Caco-2 (cell line): Measurements from ENCODE around the gene CLSTN1. TPM values are rescaled to one million over a fixed set of nuclear protein-coding genes. Genes with fewer than 3 reads are reported as not detected.

Experiments
- BruUV-seq: library from RNA; stranded (reverse); fragments of 400-500 nt; replicated peaks from 2 replicates; lab custom pipeline; 2021; lab: Mats Ljungman, UMichigan
- CTCF ChIA-PET: fragments of 300-600 bp; sonication (Branson Sonifier 250); formaldehyde crosslinking; loops from one replicate; lab custom pipeline; 2022; ENCODE audit warnings: antibody characterized with exemption; lab: Charles Lee
- POLR2A ChIA-PET: fragments of 300-600 bp; sonication (Branson Sonifier 250); formaldehyde crosslinking; loops from one replicate; lab custom pipeline; 2022; ENCODE audit warnings: antibody characterized with exemption; lab: Charles Lee
- DNase-seq, 2 experiments: peaks; one replicate each; pipeline versions ENCODE4 v3.0.0 to v3.0.0-alpha.2; 2020 to 2022
- H3K27me3 ChIP-seq: replicated peaks from 2 replicates; pipeline ENCODE4 v1.6.0; 2011; ENCODE audit warnings: low read length; ENCODE audit not compliant: control insufficient read depth, insufficient read depth
- H3K36me3 ChIP-seq: 2 replicates; pipeline ENCODE4 v1.5.1; 2011; ENCODE audit warnings: low read length; ENCODE audit not compliant: control insufficient read depth, insufficient read depth
- H3K4me1 ChIP-seq: fragments of 250-450 bp; sonication (Bioruptor Pico); 2 replicates; pipeline ENCODE4 v1.5.1; 2020; ENCODE audit warnings: mild to moderate bottlenecking
- H3K4me3 ChIP-seq: 2 replicates; pipeline ENCODE4 v1.5.1; 2011; ENCODE audit warnings: low read depth, mild to moderate bottlenecking, control low read depth, low read length
- H3K9me3 ChIP-seq: fragments of 250-450 bp; sonication (Bioruptor Pico); 2 replicates; pipeline ENCODE4 v1.5.1; 2020; ENCODE audit warnings: mild to moderate bottlenecking, moderate library complexity
- H3K27ac Mint-ChIP-seq: one replicate; pipeline ENCODE4 v1.8.0; 2022; ENCODE audit warnings: mixed read lengths; ENCODE audit not compliant: unreplicated experiment
- H3K27me3 Mint-ChIP-seq: one replicate; pipeline ENCODE4 v1.8.0; 2022; ENCODE audit warnings: mixed read lengths; ENCODE audit not compliant: insufficient read depth, unreplicated experiment
- H3K36me3 Mint-ChIP-seq: one replicate; pipeline ENCODE4 v1.8.0; 2022; ENCODE audit warnings: mild to moderate bottlenecking, mixed read lengths; ENCODE audit not compliant: insufficient read depth, unreplicated experiment
- H3K4me1 Mint-ChIP-seq: one replicate; pipeline ENCODE4 v1.8.0; 2022; ENCODE audit warnings: low read depth, mixed read lengths; ENCODE audit not compliant: unreplicated experiment
- H3K4me3 Mint-ChIP-seq: one replicate; pipeline ENCODE4 v1.8.0; 2022; ENCODE audit warnings: mild to moderate bottlenecking, moderate library complexity, mixed read lengths; ENCODE audit not compliant: unreplicated experiment
- H3K9me3 Mint-ChIP-seq: one replicate; pipeline ENCODE4 v1.8.0; 2022; ENCODE audit warnings: mixed read lengths; ENCODE audit not compliant: unreplicated experiment
- intact Hi-C: fragments of 100-400 bp; cut with micrococcal nuclease; formaldehyde crosslinking; loops from one replicate; pipeline ENCODE4 v1.10.0; 2022; ENCODE audit not compliant: unreplicated experiment
- total RNA-seq: library from RNA; stranded (reverse); gene quantifications from 2 replicates; pipeline ENCODE4 v1.2.3, GENCODE V29; 2022
- TF ChIP-seq, protein P1 (sequence below), 2 experiments: fragments of 200-600 bp in 1 of 2; IDR thresholded peaks; 1 replicate in 1 of 2; 2 replicates in 1 of 2; pipeline versions ENCODE4 v1.5.1 to v1.8.0; 2011 to 2022; ENCODE audit warnings: antibody characterized with exemption in 1 of 2, control low read depth in 1 of 2, inconsistent platforms in 1 of 2, low read depth in 1 of 2, low read length in 1 of 2, mild to moderate bottlenecking in 1 of 2, moderate library complexity in 1 of 2; ENCODE audit not compliant: insufficient read depth in 1 of 2, severe bottlenecking in 1 of 2, unreplicated experiment in 1 of 2

CLSTN1 gene
- total RNA-seq, 1 experiment from 2014 or later, result 102 TPM

DNA sequence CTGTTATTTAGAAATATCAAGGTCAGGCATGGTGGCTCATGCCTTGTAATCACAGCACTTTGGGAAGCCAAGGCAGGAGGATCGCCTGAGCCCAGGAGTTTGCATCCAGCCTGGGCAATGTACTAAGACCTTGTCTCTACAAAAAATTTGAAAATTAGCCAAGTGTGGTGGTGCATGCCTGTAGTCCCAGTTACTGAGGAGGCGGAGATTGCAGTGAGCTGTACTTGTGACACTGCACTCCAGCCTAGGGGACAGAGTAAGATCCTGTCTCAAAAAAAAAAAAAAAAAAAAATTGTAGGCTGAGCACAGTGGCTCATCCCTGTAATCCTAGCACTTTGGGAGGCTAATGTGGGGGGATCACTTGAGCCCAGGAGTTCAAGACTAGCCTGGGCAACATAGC, 127.0 kb downstream of the CLSTN1 start:
- H3K4me3 Mint-ChIP-seq, result no peak overlapping the region
- TF ChIP-seq, protein P1, sequence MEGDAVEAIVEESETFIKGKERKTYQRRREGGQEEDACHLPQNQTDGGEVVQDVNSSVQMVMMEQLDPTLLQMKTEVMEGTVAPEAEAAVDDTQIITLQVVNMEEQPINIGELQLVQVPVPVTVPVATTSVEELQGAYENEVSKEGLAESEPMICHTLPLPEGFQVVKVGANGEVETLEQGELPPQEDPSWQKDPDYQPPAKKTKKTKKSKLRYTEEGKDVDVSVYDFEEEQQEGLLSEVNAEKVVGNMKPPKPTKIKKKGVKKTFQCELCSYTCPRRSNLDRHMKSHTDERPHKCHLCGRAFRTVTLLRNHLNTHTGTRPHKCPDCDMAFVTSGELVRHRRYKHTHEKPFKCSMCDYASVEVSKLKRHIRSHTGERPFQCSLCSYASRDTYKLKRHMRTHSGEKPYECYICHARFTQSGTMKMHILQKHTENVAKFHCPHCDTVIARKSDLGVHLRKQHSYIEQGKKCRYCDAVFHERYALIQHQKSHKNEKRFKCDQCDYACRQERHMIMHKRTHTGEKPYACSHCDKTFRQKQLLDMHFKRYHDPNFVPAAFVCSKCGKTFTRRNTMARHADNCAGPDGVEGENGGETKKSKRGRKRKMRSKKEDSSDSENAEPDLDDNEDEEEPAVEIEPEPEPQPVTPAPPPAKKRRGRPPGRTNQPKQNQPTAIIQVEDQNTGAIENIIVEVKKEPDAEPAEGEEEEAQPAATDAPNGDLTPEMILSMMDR (IDR thresholded peaks at IDR 0.05; ENCODE audit: insufficient read depth in 1 of 2, low read depth in 1 of 2, low read length in 1 of 2, severe bottlenecking in 1 of 2, unreplicated experiment in 1 of 2), result no peak
- BruUV-seq, result no TSS peak

DNA sequence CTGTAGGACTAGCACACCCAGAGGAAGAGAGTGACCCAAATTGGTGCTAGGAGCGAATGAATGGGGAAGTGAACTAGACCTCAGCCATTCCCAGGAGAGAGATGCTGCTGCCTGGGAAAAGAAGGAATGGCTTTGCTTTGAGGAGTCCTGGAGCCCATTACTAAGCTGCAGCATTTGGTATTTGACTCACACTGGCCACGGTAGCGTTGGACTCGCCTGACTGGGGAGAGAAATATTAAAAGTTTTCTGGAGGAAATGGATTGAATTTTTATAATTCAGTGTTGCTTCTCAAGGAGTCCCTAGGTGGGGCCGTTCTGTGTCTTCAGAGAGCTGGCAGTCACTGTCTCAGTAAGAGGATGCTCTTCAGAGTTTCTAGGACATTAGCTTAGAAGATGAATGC, 132.1 kb downstream of the CLSTN1 start:
- POLR2A ChIA-PET, result no interaction called here

More for the DNA sequence above, 127.0 kb downstream of the CLSTN1 start:
- H3K36me3 Mint-ChIP-seq, result no peaks in the 10 kb centered on the region
- intact Hi-C loops, result no loop called here
- H3K27ac Mint-ChIP-seq, result no peak overlapping the region
- no peaks in the 10 kb centered on the region for H3K27me3 ChIP-seq
- no peaks in the 10 kb centered on the region for H3K9me3 ChIP-seq
- H3K4me3 ChIP-seq, result no peak overlapping the region
- H3K36me3 ChIP-seq, result no peaks in the 10 kb centered on the region
- peaks cover 6% of the 10 kb centered on the region for H3K4me1 Mint-ChIP-seq
- H3K4me1 ChIP-seq, result no peaks in the 10 kb centered on the region
- ChIA-PET CTCF (no interaction called here), POLR2A (interaction anchor here (0.6 kb wide), 1 partner anchor 259 kb away, joined by 3 read pairs; no protein-coding TSS in a partner anchor)
- no peak for DNase-seq
- no peaks in the 10 kb centered on the region for H3K9me3 Mint-ChIP-seq
- H3K27me3 Mint-ChIP-seq, result peaks cover 5% of the 10 kb centered on the region

DNA sequence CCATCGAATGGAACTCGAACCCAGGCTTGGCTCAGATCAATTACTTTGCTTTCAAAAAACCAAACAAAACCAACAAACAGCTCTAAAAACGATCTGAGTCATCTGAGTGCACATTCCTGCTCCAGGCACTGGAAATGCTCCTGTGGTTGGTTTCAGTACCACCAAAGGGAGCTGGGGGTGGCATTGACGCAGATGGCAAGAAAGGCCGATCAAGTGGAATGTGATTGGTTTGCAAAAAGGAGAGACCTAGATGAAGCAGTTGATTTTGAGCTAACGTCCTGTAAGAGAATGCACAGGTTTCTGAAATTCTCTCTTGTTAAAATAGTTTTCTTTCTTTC, 132.7 kb downstream of the CLSTN1 start:
- CTCF ChIA-PET, result no interaction called here
- TF ChIP-seq, protein P1 (IDR thresholded peaks at IDR 0.05; ENCODE audit: insufficient read depth in 1 of 2, low read depth in 1 of 2, low read length in 1 of 2, severe bottlenecking in 1 of 2, unreplicated experiment in 1 of 2), result no peak
- peaks cover 18% of the 10 kb centered on the region for H3K27me3 Mint-ChIP-seq

More for the DNA sequence above, 132.1 kb downstream of the CLSTN1 start:
- H3K27me3 ChIP-seq, result peaks cover 3% of the 10 kb centered on the region; the same call in 1 of the 2 replicates
- Mint-ChIP-seq H3K36me3 (no peaks in the 10 kb centered on the region), H3K9me3 (no peaks in the 10 kb centered on the region), H3K4me1 (peaks cover 7% of the 10 kb centered on the region), H3K27me3 (peaks cover 18% of the 10 kb centered on the region), H3K27ac (no peak overlapping the region), H3K4me3 (no peak overlapping the region)
- intact Hi-C loops, result loop anchor here (5.0 kb wide), 1 partner anchor 64 kb away; no protein-coding TSS in a partner anchor
- H3K9me3 ChIP-seq, result no peaks in the 10 kb centered on the region
- CTCF ChIA-PET, result interaction anchor here (0.6 kb wide), 1 partner anchor 14 kb away, joined by 9 read pairs; no protein-coding TSS in a partner anchor
- BruUV-seq, result no TSS peak
- TF ChIP-seq, protein P1 (IDR thresholded peaks at IDR 0.05; ENCODE audit: insufficient read depth in 1 of 2, low read depth in 1 of 2, low read length in 1 of 2, severe bottlenecking in 1 of 2, unreplicated experiment in 1 of 2), result no peak
- DNase-seq, result no peak
- H3K36me3 ChIP-seq, result no peaks in the 10 kb centered on the region
- H3K4me1 ChIP-seq, result peaks cover 11% of the 10 kb centered on the region; the same call in 1 of the 2 replicates
- H3K4me3 ChIP-seq, result no peak overlapping the region

More for the DNA sequence above, 132.7 kb downstream of the CLSTN1 start:
- H3K9me3 ChIP-seq, result no peaks in the 10 kb centered on the region
- no peaks in the 10 kb centered on the region for H3K36me3 ChIP-seq
- Mint-ChIP-seq H3K9me3 (no peaks in the 10 kb centered on the region), H3K4me1 (peaks cover 7% of the 10 kb centered on the region), H3K4me3 (no peak overlapping the region), H3K27ac (no peak overlapping the region), H3K36me3 (no peaks in the 10 kb centered on the region)
- H3K27me3 ChIP-seq, result peaks cover 3% of the 10 kb centered on the region; the same call in 1 of the 2 replicates
- POLR2A ChIA-PET, result no interaction called here
- BruUV-seq, result no TSS peak
- DNase-seq, result no peak
- intact Hi-C loops, result loop anchor here (5.0 kb wide), 1 partner anchor 64 kb away; no protein-coding TSS in a partner anchor
- peaks cover 12% of the 10 kb centered on the region; the same call in 1 of the 2 replicates for H3K4me1 ChIP-seq
- H3K4me3 ChIP-seq, result no peak overlapping the region
